Measurements from ENCODE around the gene SLC9A6.
"Not testable (repeated sequence)": the region's sequence is repeated elsewhere in the genome, so short reads cannot be mapped to it uniquely, and the experiment has no call there.

The SLC9A6 gene

DNA sequence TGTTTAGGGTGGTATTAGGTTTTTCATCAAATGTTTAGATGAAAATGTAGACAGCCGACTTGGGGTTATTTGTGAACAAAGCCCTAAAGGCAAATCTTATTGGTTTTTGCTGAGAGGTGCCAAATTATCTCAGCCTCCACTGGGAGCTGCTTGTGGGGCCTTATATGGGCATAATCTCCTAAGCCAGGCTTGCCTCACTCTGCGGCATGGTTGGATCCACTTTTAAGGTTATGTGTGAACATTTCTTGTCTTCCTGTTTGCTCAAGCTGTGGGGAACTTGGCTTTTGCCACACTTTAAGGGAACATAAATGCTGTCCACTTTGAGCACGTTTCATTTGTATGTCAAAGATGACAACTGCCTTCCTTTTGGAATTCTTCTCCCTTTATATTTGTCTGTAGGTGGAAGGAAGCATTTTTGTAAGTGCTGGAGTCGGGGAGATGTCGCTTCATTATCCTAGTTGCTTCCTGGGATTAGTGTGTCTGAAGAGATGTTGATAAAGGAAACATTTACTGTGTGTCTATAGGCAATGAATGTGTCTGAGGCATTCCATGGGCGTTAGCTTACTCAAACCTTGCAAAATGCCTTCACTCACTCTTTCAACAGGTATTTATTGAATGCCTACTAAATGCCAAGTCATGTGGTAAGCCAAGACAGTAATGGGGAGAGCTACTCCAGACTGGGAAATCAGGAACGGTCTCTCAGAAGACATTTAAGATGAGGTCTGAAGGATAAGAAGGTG lies 78.3 kb downstream of the SLC9A6 start:
- no peak for DNase-seq (ENCODE audit: low read depth)

DNA sequence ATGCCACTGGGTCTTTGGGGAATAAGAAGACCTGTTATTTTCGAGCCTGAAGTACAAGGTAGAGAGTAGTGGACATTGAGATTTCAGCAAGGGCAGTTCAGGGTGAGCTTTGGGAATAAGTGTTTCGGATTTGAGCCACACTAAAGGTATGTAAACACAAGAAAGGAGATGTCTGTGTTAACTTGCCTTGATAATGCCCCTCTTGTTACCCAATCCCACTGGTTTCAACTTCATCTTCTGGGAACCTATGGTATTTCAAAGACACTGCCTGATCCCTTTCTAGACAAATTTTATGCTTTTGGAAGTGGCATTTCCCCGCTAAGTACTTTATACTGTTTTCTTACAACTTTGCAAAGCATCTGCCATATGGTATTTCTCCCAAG lies 79.4 kb downstream of the SLC9A6 start:
- DNase-seq (ENCODE audit: low read depth): no peak

DNA sequence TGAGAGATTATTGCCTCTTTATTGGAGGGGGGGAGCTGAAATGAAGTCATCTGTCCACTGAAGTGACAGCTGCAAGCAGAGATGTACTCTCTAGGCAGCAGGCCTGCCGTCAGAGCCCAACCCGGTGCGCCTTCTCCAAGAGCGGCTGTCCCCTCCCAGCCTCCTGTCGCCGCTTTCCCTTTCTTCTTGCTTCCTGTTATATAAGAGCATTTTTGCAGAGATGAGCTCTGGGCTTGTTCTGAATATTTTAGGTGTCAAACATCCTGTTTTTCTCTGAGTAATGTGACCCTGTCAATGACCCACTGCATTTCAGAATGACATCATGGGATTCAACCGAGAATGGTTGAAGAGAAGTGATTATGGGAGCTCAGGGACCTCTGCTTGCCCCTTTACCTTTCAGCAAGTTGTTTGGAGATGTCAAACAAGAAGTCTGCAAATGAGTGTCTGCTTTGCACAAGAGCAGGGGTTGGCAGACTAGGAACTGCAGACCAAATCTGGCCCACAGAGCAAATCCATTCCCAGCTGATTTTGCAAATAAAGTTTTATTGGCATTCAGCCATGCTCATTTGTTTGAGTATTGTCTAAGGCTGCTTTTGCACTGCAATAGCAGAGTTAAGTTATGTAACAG lies 79.9 kb downstream of the SLC9A6 start:
- no peak for DNase-seq (ENCODE audit: low read depth)

DNA sequence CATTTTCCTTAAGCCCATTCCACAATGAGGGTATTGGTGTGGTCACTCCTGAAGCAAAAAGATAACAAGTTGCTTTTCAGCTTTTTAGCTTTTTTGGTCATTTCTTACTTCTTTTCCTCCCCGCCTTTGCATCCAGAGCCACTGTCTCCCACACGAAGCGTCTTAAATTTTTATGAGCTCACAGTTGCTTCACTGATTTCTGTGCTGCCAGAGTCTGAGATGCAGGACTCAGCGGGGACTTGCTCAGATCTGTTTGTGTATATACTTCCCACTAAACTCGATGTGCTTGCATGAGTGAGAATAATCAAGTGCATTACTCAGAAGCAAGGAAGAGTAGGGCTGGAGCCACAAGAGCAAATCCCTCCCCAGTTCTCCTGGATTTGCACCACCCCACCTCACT lies 81.9 kb downstream of the SLC9A6 start:
- no peak for DNase-seq (ENCODE audit: low read depth)

DNA sequence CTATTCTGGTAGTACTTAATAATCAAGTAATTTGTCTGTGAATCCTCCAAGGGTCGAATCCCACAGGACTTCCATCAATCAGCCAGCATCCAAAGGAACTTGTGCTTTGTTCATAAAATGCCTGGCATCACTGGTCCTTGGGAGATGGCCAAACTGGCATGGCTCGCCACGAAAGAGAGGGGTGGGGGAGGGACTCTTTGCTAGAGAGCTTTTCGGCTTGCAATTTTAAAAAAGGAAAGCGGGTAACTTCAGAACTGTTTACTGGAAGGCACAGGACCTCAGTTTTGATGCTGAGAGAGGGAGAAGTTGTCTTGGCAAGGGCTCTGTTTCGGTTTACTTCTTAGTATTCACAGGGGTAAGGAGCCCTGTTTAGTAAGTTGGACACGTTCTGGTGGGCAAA lies 82.7 kb downstream of the SLC9A6 start:
- DNase-seq (ENCODE audit: low read depth): no peak

DNA sequence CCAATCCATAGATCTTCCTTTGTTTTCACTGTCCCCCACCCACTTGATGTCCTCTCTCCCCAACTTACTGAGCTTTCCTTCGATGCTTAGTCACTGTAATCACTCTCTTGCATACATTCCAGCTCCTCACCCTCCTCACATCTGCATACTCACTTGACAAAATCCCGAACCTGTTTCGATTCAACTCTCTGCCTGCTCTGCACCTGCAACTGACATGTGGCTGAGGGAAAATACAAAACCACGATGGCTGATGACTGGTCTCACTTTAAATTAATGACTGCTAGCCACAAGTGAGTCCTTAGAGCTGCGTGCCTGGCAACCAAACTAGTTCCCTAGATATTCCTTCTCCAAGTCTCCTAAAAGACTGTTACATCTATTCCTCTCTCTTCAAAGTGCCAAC lies 91.7 kb downstream of the SLC9A6 start:
- no peak for DNase-seq (ENCODE audit: low read depth)

DNA sequence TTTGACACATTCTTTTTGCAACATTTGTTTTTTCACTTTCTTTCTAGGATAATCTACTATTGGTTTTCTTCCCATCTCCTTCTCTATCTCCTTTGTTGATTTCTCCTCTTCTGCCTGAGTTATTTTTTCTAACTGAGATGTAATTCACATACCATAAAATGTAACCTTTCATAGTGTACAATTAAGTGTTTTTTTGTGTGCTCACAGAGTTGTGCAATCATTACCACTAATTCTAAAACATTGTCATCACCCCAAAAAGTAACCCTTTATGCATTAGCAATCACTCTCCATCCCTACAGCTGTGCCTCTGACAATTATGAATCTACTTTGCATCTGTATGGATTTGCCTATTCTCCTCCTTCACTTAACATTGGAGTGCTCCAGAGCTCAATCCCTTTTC lies 95.5 kb downstream of the SLC9A6 start:
- no peak for DNase-seq (ENCODE audit: low read depth)

DNA sequence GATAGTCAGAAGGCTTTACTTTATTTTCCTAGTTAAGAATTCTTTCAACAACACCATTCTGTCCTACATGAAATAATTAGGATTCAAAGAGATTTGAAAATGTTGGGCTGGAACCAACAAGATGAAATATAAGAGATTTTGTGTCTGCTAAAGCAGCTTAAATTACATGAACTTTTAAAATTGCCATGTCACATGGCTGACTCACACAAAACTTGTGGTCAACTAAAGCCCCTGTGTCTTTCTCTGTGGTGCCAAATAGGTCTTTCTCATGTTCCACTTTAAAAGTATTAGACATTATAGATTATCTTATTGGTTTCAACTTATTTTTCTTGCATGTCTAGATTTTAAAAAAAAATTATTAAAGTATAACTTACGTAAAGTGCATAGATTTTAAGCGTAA lies 101.3 kb downstream of the SLC9A6 start:
- no peak for DNase-seq (ENCODE audit: low read depth)

DNA sequence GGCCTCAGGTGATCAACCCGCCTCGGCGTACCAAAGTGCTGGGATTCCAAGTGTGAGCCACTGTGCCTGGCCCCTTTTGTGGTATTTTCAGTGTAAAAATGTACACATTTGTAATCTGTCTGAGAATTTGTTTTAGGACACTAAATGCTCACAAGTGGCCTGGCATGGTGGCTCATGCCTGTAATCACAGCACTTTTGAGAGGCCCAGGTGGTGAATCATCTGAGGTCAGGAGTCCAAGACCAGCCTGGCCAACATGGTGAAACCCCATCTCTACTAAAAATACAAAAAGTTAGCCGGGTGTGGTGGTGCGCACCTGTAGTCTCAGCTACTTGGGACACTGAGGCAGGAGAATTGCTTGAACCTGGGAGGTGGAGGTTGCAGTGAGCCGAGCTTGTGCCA lies 106.7 kb downstream of the SLC9A6 start:
- DNase-seq (ENCODE audit: low read depth): not testable (repeated sequence)

DNA sequence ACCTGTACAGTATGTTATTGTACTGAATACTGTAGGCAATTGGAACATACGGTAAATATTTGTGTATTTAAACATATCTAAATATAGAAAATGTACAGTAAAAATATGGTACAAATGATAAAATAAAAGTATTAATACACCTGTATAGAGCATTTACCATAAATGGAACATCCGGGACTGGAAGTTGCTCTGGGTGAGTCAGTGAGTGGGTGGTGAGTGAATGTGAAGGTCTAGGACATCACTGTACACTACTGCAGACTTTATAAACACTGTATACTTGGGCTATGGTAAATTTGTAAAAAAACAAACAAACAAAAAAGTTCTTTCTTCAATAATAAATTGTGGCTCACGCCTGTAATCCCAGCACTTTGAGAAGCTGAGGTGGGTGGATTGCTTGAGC lies 109.7 kb downstream of the SLC9A6 start:
- no peak for DNase-seq (ENCODE audit: low read depth)
